NCI-H187 treated with DMSO at 0.1 percent for 48 hours (cell line): Measurements from ENCODE around the gene FADS2.

Source experiments
- DNase-seq: peaks from one replicate; lab custom pipeline; 2025; lab: John Stamatoyannopoulos, UW

The FADS2 gene

DNA sequence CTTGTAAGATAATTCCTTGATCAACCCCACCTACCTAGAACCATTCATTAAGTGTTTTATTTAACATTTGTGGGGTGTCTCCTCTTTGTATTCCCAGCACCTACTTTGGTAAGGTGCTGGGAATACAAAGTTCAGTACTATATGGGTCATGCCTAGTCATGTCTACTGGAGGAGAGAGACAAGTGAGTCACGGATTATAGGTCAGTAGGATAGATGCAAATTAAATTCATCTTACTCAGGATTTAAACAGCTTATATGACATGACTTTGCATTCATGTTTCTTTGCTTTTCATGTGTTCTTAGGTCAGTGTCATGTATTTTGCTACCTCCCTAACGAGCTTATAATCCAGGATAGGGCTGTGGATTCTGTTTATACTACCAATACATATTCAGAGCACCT, 7.9 kb upstream of the FADS2 start:
- no peak for DNase-seq

- no peak for DNase-seq
Observed at GRCh38 chr11:61826930-61827570, 1.1 kb upstream of the FADS2 start.

DNA sequence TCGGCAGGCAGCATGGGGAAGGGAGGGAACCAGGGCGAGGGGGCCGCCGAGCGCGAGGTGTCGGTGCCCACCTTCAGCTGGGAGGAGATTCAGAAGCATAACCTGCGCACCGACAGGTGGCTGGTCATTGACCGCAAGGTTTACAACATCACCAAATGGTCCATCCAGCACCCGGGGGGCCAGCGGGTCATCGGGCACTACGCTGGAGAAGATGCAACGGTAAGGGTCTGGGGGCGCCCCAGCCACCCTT, 204 bp downstream of the FADS2 start:
- no peak for DNase-seq

DNA sequence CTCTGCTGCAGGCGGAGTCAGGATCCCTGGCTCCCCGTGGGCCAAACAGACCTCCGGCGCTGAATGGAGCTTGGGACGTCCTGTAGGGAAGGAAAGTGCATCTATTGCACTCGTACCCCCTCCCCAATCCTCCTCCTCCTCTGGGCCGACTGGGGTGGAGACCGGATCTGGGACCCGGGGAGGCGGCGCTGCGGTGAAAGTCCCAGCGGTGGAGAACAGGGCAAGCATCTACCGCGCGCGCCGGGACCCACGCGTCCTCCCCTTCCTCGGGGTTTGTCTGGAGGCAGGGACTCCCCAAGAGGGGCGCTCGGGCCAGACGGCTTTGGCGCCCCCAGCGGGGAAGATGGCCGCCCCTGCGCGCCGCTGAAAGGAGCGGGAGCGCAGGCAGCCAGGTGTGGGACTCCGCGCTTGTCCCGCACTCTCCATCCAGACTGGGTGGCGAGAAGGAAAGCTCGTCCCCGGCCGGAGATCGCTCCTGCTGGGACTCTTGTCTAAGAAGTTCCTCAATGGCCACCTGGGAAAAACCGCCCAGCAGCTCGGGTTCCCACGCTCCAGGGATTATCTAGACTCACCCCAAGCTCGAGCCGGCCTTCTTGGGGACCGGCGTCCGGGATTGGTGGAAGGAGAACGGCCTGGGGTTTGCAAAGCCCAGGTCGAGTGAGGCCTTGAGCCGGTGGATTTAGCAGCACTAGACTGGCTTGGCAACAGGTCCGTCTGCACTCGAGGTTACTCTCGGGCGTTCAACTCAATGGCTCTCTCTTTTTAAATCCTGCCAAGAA, 718 bp downstream of the FADS2 start:
- DNase-seq: no peak

DNA sequence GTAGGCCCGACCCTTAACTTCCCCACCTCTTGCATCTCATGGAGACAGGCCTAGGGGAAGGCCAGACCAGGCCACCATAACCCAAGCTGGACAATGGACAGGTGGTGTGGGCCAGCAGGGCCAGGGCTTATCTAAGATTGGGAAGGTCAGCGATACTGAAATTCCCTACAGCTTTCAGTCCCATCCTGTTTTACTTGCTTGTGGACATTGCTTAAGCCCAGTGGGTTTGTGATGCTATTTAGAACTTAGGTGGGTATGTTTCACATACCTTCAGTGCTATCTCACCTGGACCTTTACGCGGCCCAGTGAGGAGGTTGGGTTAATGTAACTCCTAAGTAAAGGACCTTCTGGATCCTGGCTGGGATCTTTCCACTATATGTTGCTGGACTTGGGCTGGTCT, 1.7 kb downstream of the FADS2 start:
- no peak for DNase-seq

GRCh38 chr11:61830237-61831105, 2.4 kb downstream of the FADS2 start:
- DNase-seq: no peak

DNA sequence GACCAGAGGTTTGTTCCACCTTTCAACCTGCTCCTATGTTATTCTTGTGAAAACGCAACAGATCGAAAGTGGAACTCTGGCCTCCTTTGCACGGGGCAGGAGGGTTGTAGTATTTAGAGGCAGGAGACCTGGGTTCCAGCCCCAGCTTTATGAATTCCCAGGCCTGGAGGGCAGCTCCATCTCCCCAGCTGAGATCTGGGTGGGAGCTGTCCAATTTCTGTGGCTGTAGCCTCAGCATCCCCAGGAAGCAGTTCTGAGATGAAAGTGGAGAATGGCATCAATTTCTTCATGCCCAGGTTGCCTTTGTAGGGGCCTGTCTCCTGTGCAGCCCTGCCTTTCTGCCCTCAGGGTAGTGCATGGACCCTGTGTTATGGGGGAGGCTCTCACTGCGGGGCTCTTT, 4.1 kb downstream of the FADS2 start:
- DNase-seq: no peak

GRCh38 chr11:61832754-61833153, 4.7 kb downstream of the FADS2 start:
- DNase-seq: no peak

DNA sequence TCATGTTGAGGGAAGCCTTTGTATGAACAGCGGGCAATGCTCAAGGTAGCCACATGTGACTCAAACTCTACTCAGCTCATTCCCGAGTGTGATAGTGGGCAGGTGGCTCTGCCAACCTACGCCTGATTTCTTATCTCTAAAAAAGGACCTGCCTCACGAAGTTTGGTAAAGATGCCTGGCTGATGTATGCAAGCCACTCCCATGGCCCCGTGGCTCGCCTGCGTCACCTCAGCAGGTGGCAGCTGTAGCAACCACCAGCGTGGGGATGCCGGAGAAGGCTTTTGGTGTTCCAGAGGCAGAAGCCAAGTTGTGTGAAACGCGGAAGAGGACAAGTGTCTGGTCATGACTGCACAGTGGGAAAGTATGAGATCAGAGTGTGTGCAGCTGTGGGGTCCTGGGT, 5.4 kb downstream of the FADS2 start:
- no peak for DNase-seq

DNA sequence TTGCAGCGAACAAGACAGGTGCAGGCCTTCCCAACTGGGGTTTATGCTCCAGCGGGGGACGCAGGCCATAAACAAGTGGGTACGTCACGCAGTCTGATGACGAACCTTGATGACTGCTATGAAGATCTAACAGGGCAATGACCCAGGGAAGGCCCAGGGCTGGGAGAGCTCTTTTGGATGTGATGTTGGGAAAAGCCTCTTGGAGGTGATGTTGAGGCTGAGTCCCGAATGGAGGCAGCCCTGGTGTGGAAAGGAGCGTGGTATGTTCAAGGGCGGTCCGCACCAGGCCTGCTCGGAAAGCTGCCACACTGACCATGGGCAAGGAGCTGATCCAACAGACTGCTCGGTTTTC, 5.8 kb downstream of the FADS2 start:
- DNase-seq: no peak

GRCh38 chr11:61834278-61835048, 6.4 kb downstream of the FADS2 start:
- no peak for DNase-seq

DNA sequence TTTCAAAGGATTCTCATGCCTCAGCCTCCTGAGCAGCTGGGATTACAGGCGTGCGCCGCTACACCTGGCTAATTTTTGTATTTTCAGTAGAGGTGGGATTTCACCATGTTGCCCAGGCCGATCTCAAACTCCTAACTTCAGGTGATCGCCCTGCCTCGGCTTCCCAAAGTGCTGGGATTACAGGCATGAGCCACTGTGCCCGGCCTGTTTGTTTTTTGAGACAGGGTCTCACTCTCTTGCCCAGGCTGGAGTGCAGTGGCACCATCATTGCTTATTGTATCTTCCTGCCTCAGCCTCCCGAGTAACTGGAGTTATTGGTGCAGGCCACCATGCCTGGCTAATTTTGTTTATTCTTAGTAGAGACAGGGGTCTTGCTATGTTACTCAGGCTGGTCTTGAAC, 8.1 kb downstream of the FADS2 start:
- DNase-seq: no peak

GRCh38 chr11:61837411-61838005, 9.4 kb downstream of the FADS2 start:
- no peak for DNase-seq

GRCh38 chr11:61838501-61838900, 10.4 kb downstream of the FADS2 start:
- no peak for DNase-seq

- no peak for DNase-seq
Observed at GRCh38 chr11:61838921-61839320, 10.8 kb downstream of the FADS2 start.

- DNase-seq: no peak
Observed at GRCh38 chr11:61839742-61840141, 11.6 kb downstream of the FADS2 start.

DNA sequence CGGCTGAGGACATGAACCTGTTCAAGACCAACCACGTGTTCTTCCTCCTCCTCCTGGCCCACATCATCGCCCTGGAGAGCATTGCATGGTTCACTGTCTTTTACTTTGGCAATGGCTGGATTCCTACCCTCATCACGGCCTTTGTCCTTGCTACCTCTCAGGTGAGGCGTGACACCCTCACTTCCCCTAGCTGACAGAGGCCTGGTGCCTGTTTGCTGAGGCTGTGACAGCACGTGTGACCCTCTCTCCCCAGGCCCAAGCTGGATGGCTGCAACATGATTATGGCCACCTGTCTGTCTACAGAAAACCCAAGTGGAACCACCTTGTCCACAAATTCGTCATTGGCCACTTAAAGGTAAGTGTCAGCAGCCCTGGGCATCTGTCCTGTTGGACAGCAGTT, 12.3 kb downstream of the FADS2 start:
- no peak for DNase-seq

GRCh38 chr11:61841636-61842527, 13.8 kb downstream of the FADS2 start:
- no peak for DNase-seq

DNA sequence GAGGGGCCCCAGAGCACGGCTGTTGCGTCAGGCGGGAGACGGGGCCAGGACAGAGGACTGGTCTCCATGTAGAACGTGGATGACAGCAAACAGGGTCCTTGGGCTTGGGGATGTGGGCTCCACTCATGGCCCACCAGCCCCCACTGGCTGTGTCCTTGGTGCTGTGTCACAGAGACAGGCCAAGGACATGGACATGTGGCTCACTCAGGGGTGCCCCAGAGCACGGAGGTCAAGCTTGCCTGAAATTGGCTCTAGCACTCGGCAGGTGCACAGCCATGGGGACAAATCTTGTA, 14.4 kb downstream of the FADS2 start:
- DNase-seq: no peak

GRCh38 chr11:61844909-61845565, 16.9 kb downstream of the FADS2 start:
- DNase-seq: no peak
